Panc1 (cell line): Measurements from ENCODE around the gene DHCR7. TPM values are rescaled to one million over a fixed set of nuclear protein-coding genes. Genes with fewer than 3 reads are reported as not detected.

Experiments used
- ATAC-seq: fragments of 200-7000 bp; cut with Tn5 transposase; 2 replicates; pipeline ENCODE4 v1.9.1; 2020; ENCODE audit warnings: mild to moderate bottlenecking, moderate library complexity
- BruUV-seq: library from RNA; stranded (reverse); fragments of 400-500 nt; replicated peaks from 2 replicates; lab custom pipeline; 2021; lab: Mats Ljungman, UMichigan
- CTCF ChIA-PET: fragments of 300-600 bp; sonication (Branson Sonifier 250); formaldehyde crosslinking; loops from one replicate; lab custom pipeline; 2022; ENCODE audit warnings: antibody characterized with exemption; lab: Charles Lee
- POLR2A ChIA-PET: fragments of 300-600 bp; sonication (Branson Sonifier 250); formaldehyde crosslinking; loops from one replicate; lab custom pipeline; 2022; ENCODE audit warnings: antibody characterized with exemption; lab: Charles Lee
- DNase-seq: peaks from one replicate; pipeline ENCODE4 v3.0.0-alpha.2; 2010; ENCODE audit warnings: low read depth, low spot score
- H3K27ac ChIP-seq: 2 replicates; pipeline ENCODE4 v1.5.1; 2011; ENCODE audit warnings: mild to moderate bottlenecking, low read length, inconsistent platforms
- H3K27me3 ChIP-seq: fragments of 200-500 bp; sonication (Bioruptor generic); 2 replicates; pipeline ENCODE4 v1.6.0; 2014; ENCODE audit warnings: low read length, inconsistent platforms; ENCODE audit not compliant: control insufficient read depth, insufficient read depth
- H3K36me3 ChIP-seq: fragments of 200-500 bp; sonication (Bioruptor generic); 2 replicates; pipeline ENCODE4 v1.5.1; 2014; ENCODE audit warnings: inconsistent platforms, mild to moderate bottlenecking, low read length, moderate library complexity; ENCODE audit not compliant: control insufficient read depth, insufficient read depth
- H3K4me1 ChIP-seq: 2 replicates; pipeline ENCODE4 v1.5.1; 2011; ENCODE audit warnings: inconsistent platforms, mild to moderate bottlenecking, low read length, moderate library complexity; ENCODE audit not compliant: control insufficient read depth, insufficient read depth
- H3K4me3 ChIP-seq, 2 experiments: 2 replicates each; pipeline ENCODE4 v1.5.1; 2011 to 2012; ENCODE audit warnings: low read depth in 2 of 2, low read length in 2 of 2, mild to moderate bottlenecking in 2 of 2, inconsistent platforms in 1 of 2, moderate library complexity in 1 of 2
- H3K9me3 ChIP-seq: fragments of 200-500 bp; sonication (Bioruptor generic); 2 replicates; pipeline ENCODE4 v1.5.1; 2014; ENCODE audit warnings: low read depth, mild to moderate bottlenecking, inconsistent platforms, low read length, moderate library complexity; ENCODE audit not compliant: control insufficient read depth, insufficient read depth
- CTCF ChIP-seq: fragments of 450-650 bp; IDR thresholded peaks from 2 replicates; pipeline ENCODE4 v1.5.1; 2017; ENCODE audit warnings: mild to moderate bottlenecking
- POLR2AphosphoS5 ChIP-seq: IDR thresholded peaks from 2 replicates; pipeline ENCODE4 v1.6.1; 2012; ENCODE audit warnings: mild to moderate bottlenecking, low read depth, low read length, moderate library complexity
- REST ChIP-seq, 2 experiments: IDR thresholded peaks; 2 replicates each; pipeline ENCODE4 v1.6.1; 2011 to 2012; ENCODE audit warnings: low read depth in 2 of 2, control low read depth in 1 of 2, low read length in 1 of 2, mild to moderate bottlenecking in 1 of 2, moderate library complexity in 1 of 2; ENCODE audit not compliant: insufficient read depth in 1 of 2
- SIN3A ChIP-seq: IDR thresholded peaks from 2 replicates; pipeline ENCODE4 v1.6.1; 2012; ENCODE audit warnings: low read depth, mild to moderate bottlenecking, low read length, moderate library complexity, borderline replicate concordance; ENCODE audit not compliant: insufficient read depth
- TCF7L2 ChIP-seq: IDR thresholded peaks from 2 replicates; pipeline ENCODE4 v1.6.1; 2011; ENCODE audit warnings: mild to moderate bottlenecking, low read depth, low read length, inconsistent platforms
- in situ Hi-C: cut with HindIII; loops from 2 replicates; pipeline ENCODE4 v1.10.0; 2016; ENCODE audit warnings: low sequenced_read_pairs, low pct_unique_long_range_greater_than_20kb
- intact Hi-C: fragments of 100-400 bp; cut with micrococcal nuclease; formaldehyde crosslinking; loops from one replicate; pipeline ENCODE4 v1.10.0; 2022; ENCODE audit not compliant: unreplicated experiment
- total RNA-seq: library from RNA; stranded (reverse); gene quantifications from one replicate; pipeline ENCODE4 v1.2.1, GENCODE V29; 2021; ENCODE audit not compliant: unreplicated experiment

The DHCR7 gene
- total RNA-seq, 1 experiment from 2014 or later = 356 TPM

- Histone ChIP-seq H3K4me1 (no peaks in the 10 kb centered on the region), H3K27me3 (no peaks in the 10 kb centered on the region), H3K4me3 (no peak overlapping the region), H3K27ac (no peak overlapping the region), H3K36me3 (peaks cover 2% of the 10 kb centered on the region), H3K9me3 (peaks cover 9% of the 10 kb centered on the region; the same call in 1 of the 2 replicates)
- TF ChIP-seq REST (IDR thresholded peaks at IDR 0.05; ENCODE audit: insufficient read depth in 1 of 2, low read depth in 2 of 2, low read length in 1 of 2) = no peak
- TF ChIP-seq TCF7L2 = no peak
- no peak for TF ChIP-seq POLR2AphosphoS5
- ATAC-seq (no peak), DNase-seq (no peak)
- CTCF ChIA-PET = no interaction called here
- POLR2A ChIA-PET = no interaction called here
- intact Hi-C loops = no loop called here
- in situ Hi-C loops = no loop called here
- BruUV-seq = no TSS peak
Measured at GRCh38 chr11:71470946-71471345, 22.8 kb upstream of the DHCR7 start.

- no peaks in the 10 kb centered on the region for H3K36me3 ChIP-seq
- CTCF ChIA-PET = no interaction called here
- intact Hi-C loops = no loop called here
- BruUV-seq = no TSS peak
- no peak for ATAC-seq
- no peak overlapping the region for H3K4me3 ChIP-seq
- no peak for DNase-seq
- H3K9me3 ChIP-seq = peaks cover 9% of the 10 kb centered on the region; the same call in 1 of the 2 replicates
- POLR2A ChIA-PET = no interaction called here
- H3K27me3 ChIP-seq = no peaks in the 10 kb centered on the region
- no peaks in the 10 kb centered on the region for H3K4me1 ChIP-seq
- in situ Hi-C loops = no loop called here
- H3K27ac ChIP-seq = no peak overlapping the region
- TF ChIP-seq REST (IDR thresholded peaks at IDR 0.05; ENCODE audit: insufficient read depth in 1 of 2, low read depth in 2 of 2, low read length in 1 of 2) = no peak
- TF ChIP-seq CTCF = no peak
- no peak for TF ChIP-seq SIN3A
- TF ChIP-seq TCF7L2 = no peak
- TF ChIP-seq POLR2AphosphoS5 = no peak
Measured at GRCh38 chr11:71467164-71467563, 19.0 kb upstream of the DHCR7 start.
